Measurements from ENCODE around the gene MANSC4. TPM values are rescaled to one million over a fixed set of nuclear protein-coding genes. Genes with fewer than 3 reads are reported as not detected.

The MANSC4 gene
- total and polyA plus RNA-seq, 9 of the 15 experiments (the other 6 are each of a cell fraction or from before 2014, with no cell fraction given): not detected

DNA sequence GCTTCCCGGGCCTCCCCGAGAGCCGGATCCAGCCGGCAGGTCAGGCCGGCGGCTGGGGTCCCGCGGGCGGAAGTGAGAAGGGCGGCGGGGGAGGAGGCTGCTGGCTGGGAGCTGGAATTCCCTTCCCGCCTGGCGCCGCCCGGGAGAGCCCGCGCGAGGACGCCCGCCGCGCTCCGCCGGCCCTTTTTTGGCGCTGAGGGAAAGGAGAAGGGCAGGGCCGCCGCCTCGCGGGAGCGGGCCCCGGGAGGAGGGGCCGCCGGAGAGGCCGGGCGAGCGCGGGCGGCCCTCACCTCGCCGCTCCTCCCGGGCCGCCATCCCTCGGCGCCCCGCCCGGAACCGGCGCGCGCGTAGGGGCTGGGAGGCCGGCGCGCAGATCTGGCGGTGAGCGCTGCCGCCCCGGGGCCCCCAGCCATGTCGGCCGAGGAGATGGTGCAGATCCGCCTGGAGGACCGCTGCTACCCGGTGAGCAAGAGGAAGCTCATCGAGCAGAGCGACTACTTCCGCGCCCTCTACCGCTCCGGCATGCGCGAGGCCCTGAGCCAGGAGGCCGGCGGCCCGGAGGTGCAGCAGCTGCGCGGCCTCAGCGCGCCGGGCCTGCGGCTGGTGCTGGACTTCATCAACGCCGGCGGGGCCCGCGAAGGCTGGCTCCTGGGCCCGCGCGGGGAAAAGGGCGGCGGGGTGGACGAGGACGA lies at the start of gene MANSC4, which contains the start of gene KLHL42 (continued):
- TF ChIP-seq ZNF436 (CRISPR knock-in tag; IDR thresholded peaks at IDR 0.05) (no peak), HOXB6 (CRISPR knock-in tag; IDR thresholded peaks at IDR 0.05; ENCODE audit: borderline replicate concordance) (no peak), RBM14 (IDR thresholded peaks at IDR 0.05; ENCODE audit: borderline replicate concordance, insufficient read depth, low read depth, low read length) (no peak), SMAD4 (CRISPR knock-in tag; conservative IDR thresholded peaks at IDR 0.05) (peak; percentile 66; the same call in 1 of the 2 replicates), IRF2 (CRISPR knock-in tag; IDR thresholded peaks at IDR 0.05) (no peak), PTRF (tag; IDR thresholded peaks at IDR 0.05) (no peak), FOXK2 (conservative IDR thresholded peaks at IDR 0.05 in 1 of 2, IDR thresholded peaks at IDR 0.05 in 1 of 2; ENCODE audit: low read depth in 2 of 2) (no peak), MCM5 (IDR thresholded peaks at IDR 0.05; ENCODE audit: low read depth) (no peak), CBX8 (IDR thresholded peaks at IDR 0.05; ENCODE audit: borderline replicate concordance, extremely low read depth, low read depth, low read length, poor library complexity, severe bottlenecking) (no peak), SREBF2 (CRISPR knock-in tag; IDR thresholded peaks at IDR 0.05) (no peak)
- TF ChIP-seq, protein P1, sequence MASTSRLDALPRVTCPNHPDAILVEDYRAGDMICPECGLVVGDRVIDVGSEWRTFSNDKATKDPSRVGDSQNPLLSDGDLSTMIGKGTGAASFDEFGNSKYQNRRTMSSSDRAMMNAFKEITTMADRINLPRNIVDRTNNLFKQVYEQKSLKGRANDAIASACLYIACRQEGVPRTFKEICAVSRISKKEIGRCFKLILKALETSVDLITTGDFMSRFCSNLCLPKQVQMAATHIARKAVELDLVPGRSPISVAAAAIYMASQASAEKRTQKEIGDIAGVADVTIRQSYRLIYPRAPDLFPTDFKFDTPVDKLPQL (IDR thresholded peaks at IDR 0.05; ENCODE audit: extremely low read depth, insufficient read length): no peak
- TF ChIP-seq, protein P2, sequence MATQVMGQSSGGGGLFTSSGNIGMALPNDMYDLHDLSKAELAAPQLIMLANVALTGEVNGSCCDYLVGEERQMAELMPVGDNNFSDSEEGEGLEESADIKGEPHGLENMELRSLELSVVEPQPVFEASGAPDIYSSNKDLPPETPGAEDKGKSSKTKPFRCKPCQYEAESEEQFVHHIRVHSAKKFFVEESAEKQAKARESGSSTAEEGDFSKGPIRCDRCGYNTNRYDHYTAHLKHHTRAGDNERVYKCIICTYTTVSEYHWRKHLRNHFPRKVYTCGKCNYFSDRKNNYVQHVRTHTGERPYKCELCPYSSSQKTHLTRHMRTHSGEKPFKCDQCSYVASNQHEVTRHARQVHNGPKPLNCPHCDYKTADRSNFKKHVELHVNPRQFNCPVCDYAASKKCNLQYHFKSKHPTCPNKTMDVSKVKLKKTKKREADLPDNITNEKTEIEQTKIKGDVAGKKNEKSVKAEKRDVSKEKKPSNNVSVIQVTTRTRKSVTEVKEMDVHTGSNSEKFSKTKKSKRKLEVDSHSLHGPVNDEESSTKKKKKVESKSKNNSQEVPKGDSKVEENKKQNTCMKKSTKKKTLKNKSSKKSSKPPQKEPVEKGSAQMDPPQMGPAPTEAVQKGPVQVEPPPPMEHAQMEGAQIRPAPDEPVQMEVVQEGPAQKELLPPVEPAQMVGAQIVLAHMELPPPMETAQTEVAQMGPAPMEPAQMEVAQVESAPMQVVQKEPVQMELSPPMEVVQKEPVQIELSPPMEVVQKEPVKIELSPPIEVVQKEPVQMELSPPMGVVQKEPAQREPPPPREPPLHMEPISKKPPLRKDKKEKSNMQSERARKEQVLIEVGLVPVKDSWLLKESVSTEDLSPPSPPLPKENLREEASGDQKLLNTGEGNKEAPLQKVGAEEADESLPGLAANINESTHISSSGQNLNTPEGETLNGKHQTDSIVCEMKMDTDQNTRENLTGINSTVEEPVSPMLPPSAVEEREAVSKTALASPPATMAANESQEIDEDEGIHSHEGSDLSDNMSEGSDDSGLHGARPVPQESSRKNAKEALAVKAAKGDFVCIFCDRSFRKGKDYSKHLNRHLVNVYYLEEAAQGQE (IDR thresholded peaks at IDR 0.05; ENCODE audit: borderline replicate concordance): peak; percentile 88
- TF ChIP-seq, protein P2 (CRISPR knock-in tag; IDR thresholded peaks at IDR 0.05; ENCODE audit: low read depth): no peak
- TF ChIP-seq, protein P3, sequence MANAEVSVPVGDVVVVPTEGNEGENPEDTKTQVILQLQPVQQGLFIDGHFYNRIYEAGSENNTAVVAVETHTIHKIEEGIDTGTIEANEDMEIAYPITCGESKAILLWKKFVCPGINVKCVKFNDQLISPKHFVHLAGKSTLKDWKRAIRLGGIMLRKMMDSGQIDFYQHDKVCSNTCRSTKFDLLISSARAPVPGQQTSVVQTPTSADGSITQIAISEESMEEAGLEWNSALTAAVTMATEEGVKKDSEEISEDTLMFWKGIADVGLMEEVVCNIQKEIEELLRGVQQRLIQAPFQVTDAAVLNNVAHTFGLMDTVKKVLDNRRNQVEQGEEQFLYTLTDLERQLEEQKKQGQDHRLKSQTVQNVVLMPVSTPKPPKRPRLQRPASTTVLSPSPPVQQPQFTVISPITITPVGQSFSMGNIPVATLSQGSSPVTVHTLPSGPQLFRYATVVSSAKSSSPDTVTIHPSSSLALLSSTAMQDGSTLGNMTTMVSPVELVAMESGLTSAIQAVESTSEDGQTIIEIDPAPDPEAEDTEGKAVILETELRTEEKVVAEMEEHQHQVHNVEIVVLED (CRISPR knock-in tag; IDR thresholded peaks at IDR 0.05): no peak
- TF ChIP-seq, protein P4, sequence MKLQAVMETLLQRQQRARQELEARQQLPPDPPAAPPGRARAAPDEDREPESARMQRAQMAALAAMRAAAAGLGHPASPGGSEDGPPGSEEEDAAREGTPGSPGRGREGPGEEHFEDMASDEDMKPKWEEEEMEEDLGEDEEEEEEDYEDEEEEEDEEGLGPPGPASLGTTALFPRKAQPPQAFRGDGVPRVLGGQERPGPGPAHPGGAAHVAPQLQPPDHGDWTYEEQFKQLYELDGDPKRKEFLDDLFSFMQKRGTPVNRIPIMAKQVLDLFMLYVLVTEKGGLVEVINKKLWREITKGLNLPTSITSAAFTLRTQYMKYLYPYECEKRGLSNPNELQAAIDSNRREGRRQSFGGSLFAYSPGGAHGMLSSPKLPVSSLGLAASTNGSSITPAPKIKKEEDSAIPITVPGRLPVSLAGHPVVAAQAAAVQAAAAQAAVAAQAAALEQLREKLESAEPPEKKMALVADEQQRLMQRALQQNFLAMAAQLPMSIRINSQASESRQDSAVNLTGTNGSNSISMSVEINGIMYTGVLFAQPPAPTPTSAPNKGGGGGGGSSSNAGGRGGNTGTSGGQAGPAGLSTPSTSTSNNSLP (IDR thresholded peaks at IDR 0.05; ENCODE audit: borderline replicate concordance, low read depth, low read length): no peak

Measured in K562 (cell line).